IPS DF 6.9 (cell line): ENCODE data around the gene LRPPRC.

ENCODE experiments used
- DNase-seq: peaks from one replicate; pipeline ENCODE4 v3.0.0-alpha.2; 2013; ENCODE audit warnings: low read depth, low spot score
- H3K27ac ChIP-seq: one replicate; pipeline ENCODE4 v1.5.1; 2013; ENCODE audit warnings: low read length, control low read depth
- H3K27me3 ChIP-seq: 2 replicates; pipeline ENCODE4 v1.6.1; 2013; ENCODE audit warnings: mild to moderate bottlenecking, low read length; ENCODE audit not compliant: control insufficient read depth, insufficient read depth
- H3K36me3 ChIP-seq: 2 replicates; pipeline ENCODE4 v1.6.1; 2013; ENCODE audit warnings: low read length; ENCODE audit not compliant: control insufficient read depth, insufficient read depth
- H3K4me1 ChIP-seq: 2 replicates; pipeline ENCODE4 v1.6.1; 2013; ENCODE audit warnings: low read length; ENCODE audit not compliant: control insufficient read depth, insufficient read depth
- H3K4me3 ChIP-seq: 2 replicates; pipeline ENCODE4 v1.5.1; 2013; ENCODE audit warnings: mild to moderate bottlenecking, low read length
- H3K9me3 ChIP-seq: 2 replicates; pipeline ENCODE4 v1.6.1; 2013; ENCODE audit warnings: low read length, inconsistent platforms; ENCODE audit not compliant: control insufficient read depth, insufficient read depth
- WGBS: extraction: QIAGEN DNeasy Blood & Tissue Kit; methylation state at CpG from one replicate; pipeline ENCODE4 v1.1.7; 2013; ENCODE audit warnings: mixed read lengths, missing lambda C conversion rate; ENCODE audit not compliant: insufficient read length, insufficient coverage; 5-methylcytosine and 5-hydroxymethylcytosine counted together

Gene LRPPRC

DNA sequence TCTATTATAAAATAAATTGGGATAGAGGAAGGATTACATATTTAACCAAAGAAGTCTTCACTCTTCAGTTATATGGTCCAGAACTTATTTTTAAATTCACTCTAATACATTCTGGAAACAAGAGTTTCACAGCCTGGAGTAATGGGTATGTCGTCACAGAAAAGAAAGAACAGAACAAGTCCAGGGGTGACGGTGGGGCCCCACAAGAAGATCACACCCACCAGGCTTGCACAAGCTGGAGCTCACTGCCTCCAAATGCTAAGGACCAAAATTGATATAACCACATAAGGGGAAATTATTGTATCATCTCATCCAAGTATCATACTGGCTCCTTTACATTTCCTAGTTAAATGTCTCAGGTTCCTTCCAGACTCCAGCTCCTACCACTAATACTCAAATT is 11.3 kb downstream of the LRPPRC start:
- H3K9me3 ChIP-seq, result no peaks in the 10 kb centered on the region
- no peaks in the 10 kb centered on the region for H3K4me1 ChIP-seq
- no peak overlapping the region for H3K4me3 ChIP-seq
- H3K27me3 ChIP-seq, result no peaks in the 10 kb centered on the region
- no peak for DNase-seq
- H3K27ac ChIP-seq, result no peak overlapping the region
- WGBS, result no CpG with 5 or more reads among the region's 2 CpGs
- H3K36me3 ChIP-seq, result peaks cover 6% of the 10 kb centered on the region; the same call in 1 of the 2 replicates

DNA sequence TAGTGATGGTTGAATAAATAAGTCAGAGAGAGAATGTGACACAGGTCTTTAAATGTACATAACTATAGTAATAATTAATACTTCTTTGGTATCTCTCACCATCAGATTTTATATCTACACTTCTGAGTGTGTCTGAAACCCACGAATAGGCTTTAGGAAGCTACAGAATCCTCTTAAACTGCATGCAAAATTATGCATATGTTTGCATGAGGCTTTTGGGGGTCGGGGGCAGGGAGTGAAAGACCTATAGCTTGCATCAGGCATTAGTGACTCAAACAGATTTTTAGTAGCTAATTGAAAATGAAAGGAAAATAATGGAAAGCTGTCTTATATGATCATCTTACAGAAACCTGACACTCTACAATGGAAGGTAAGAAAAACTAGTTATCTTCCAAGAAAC is 14.9 kb downstream of the LRPPRC start:
- Histone ChIP-seq H3K4me3 (no peak overlapping the region), H3K27ac (no peak overlapping the region), H3K27me3 (no peaks in the 10 kb centered on the region), H3K4me1 (no peaks in the 10 kb centered on the region), H3K36me3 (peaks cover 6% of the 10 kb centered on the region; the same call in 1 of the 2 replicates), H3K9me3 (no peaks in the 10 kb centered on the region)
- WGBS, result no CpG with 5 or more reads among the region's 2 CpGs
- no peak for DNase-seq

DNA sequence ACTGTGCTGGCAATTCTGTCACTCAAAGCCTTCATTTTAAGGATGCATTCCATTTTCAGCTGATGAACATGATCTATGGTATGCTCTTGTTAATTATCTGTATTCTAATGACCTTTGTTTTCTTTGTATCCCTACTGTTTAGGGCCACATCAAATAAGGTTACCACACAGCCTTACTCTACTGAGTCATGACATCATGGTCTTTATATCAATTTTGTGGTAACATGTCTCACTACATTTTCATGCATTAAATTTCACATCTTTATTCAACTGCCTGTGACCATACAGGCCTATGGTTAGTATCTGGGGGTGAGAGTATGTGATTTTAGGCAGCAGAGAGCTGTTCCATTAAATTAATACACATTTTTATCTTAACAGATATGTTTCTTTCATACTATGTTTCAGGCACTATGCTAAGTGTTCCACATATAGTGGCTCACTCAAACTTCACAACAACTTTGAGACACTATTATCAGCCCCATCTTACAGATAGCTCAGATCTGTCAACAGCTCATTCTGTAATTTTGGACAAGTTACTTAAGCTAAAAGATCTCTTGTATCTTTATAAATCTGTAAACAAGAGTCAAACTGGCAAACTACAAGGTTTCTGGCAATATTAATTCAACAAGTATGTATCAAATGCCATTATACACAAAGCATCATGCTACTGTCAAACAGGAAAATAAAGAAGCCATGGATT is 18.0 kb downstream of the LRPPRC start:
- Histone ChIP-seq H3K4me3 (no peak overlapping the region), H3K4me1 (no peaks in the 10 kb centered on the region), H3K27me3 (no peaks in the 10 kb centered on the region), H3K27ac (no peak overlapping the region), H3K36me3 (peaks cover 6% of the 10 kb centered on the region; the same call in 1 of the 2 replicates), H3K9me3 (no peaks in the 10 kb centered on the region)
- no peak for DNase-seq

DNA sequence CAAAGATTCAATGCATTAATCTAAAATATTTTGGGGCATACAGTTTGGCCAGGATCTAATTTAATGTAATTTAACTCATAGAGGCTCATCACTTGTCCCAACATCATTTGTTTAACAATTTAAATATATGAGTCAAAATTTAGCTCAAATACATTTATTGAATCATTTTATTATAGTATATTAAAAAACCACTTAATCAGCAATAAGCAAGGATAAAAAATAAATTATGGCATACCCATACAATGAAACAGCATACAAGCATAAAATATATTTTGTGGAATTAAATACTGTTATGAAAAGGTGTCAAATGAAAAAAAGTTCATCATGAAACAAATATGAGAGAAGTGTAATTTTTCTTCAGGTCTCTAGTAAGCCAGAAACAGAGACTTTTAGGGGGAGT is 34.9 kb downstream of the LRPPRC start:
- no peaks in the 10 kb centered on the region for H3K4me1 ChIP-seq
- no peaks in the 10 kb centered on the region for H3K9me3 ChIP-seq
- peaks cover 22% of the 10 kb centered on the region; the same call in 1 of the 2 replicates for H3K36me3 ChIP-seq
- no peak overlapping the region for H3K4me3 ChIP-seq
- H3K27me3 ChIP-seq, result no peaks in the 10 kb centered on the region
- no peak for DNase-seq
- H3K27ac ChIP-seq, result no peak overlapping the region

DNA sequence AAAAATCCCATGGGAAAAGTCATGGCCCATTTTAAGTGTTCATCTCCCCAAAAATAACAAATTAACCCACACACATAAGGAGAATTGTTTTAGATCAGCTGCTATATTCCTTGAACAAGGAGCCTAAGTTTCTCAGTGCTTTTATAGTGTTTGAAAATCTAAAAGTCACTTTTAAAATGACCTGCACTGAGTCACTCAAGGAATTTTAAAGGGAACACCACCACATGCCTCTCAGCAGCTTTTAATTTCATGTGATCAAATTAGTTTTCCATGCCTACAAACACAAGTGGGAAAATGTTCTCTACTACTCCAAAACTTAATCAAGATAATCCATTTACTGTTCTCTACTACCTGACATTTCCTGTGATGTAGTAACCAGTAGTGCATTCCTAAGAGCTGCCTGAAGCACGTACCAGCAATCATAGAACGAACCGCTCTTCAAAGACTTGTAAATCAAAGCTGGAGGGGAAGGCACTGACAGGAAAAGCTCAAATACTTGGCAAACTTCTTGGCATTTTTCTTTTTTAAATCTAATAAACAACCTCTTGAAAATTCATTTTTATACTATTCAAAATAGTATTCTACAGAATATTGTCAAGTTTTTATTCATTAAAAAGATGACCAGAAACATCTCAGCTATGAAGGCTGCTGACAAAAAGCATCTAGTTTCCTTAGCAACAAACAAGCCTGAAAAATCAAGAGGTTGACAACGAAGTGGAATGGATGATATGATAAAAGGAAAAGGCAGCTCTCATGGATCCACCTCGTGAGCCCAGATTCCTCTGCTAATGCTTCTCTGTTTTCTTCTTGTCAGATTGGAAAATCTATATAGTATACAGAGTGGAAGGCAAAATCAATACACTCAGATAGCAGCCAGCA is 37.2 kb downstream of the LRPPRC start:
- Histone ChIP-seq H3K36me3 (peaks cover 21% of the 10 kb centered on the region; the same call in 1 of the 2 replicates), H3K4me1 (no peaks in the 10 kb centered on the region), H3K9me3 (no peaks in the 10 kb centered on the region), H3K4me3 (no peak overlapping the region), H3K27me3 (no peaks in the 10 kb centered on the region), H3K27ac (no peak overlapping the region)
- no peak for DNase-seq
- no CpG with 5 or more reads among the region's 5 CpGs for WGBS

DNA sequence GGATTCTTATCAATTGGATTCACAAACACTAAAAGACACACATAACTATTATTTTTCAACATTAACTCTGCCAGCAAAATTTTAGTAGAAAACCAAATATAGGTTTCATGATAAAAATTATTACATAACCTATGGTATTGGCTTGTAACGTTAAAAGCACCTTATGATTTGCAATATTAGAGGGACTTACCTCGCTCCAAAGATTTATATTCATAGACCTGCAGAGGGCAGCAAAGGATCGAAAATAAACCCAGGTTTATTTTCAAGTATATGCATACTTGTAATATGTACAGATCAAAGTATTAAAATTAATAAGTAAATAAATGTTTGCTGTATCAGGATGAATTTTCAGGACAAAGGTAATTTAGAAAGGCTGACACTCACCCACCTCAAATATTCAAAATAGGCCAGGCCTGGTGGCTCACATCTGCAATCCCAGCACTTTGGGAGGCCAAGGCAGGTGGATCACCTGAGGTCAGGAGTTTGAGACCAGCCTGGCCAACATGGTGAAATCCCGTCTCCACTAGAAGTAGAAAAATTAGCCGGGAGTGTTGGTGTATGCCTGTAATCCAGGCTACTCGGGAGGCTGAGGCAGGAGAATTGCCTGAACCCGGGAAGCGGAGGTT is 45.3 kb downstream of the LRPPRC start:
- no peak overlapping the region for H3K4me3 ChIP-seq
- no peaks in the 10 kb centered on the region for H3K4me1 ChIP-seq
- H3K9me3 ChIP-seq, result no peaks in the 10 kb centered on the region
- H3K27me3 ChIP-seq, result no peaks in the 10 kb centered on the region
- DNase-seq, result no peak
- WGBS, result no CpG with 5 or more reads among the region's 8 CpGs
- peaks cover 7% of the 10 kb centered on the region; the same call in 1 of the 2 replicates for H3K36me3 ChIP-seq
- H3K27ac ChIP-seq, result no peak overlapping the region

DNA sequence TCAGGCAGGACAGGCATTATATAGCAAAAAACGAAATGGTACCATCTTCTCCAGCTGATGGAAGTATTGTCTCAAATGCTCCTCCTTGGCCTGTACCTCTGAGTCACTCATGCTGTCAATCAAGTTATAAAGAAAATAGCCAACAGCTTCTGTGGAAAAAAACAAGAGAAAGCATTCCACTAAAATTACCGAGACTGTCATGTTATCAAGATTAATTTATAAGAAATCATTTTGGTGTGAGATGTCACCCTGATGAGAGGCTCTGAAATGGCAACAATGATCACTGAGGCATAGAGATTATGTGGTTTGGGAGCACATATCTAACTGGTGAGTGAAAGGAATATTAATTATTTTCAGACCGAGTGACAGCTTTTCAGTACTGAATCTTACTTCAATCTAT is 47.4 kb downstream of the LRPPRC start:
- Histone ChIP-seq H3K27ac (no peak overlapping the region), H3K36me3 (peaks cover 10% of the 10 kb centered on the region; the same call in 1 of the 2 replicates)
- WGBS, result no CpG with 5 or more reads among the region's 3 CpGs

DNA sequence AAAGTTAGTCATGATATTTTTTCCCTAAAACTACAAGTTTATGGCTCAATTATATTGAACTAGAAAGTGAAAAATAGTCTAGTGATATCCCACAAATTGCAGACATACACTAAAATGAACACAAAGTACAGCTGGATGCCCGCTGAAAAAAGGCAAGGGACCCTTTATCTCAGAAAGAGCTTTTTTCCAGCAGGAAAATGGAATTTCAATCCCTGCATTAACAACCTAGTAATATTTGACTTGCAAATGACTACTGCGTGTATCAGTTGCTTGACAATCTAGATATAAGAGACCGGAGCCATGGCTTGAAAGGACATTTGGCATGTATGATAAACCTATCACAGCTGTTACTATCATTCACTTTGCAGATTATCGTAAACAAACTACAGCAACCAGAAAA is 49.1 kb downstream of the LRPPRC start:
- no peak overlapping the region for H3K27ac ChIP-seq
- H3K9me3 ChIP-seq, result no peaks in the 10 kb centered on the region
- no peak overlapping the region for H3K4me3 ChIP-seq
- no peaks in the 10 kb centered on the region for H3K27me3 ChIP-seq
- H3K4me1 ChIP-seq, result peaks cover 4% of the 10 kb centered on the region; the same call in 1 of the 2 replicates
- peaks cover 8% of the 10 kb centered on the region; the same call in 1 of the 2 replicates for H3K36me3 ChIP-seq
- no CpG with 5 or more reads among the region's 4 CpGs for WGBS
- DNase-seq, result no peak

More for the DNA sequence above, 47.4 kb downstream of the LRPPRC start:
- H3K4me3 ChIP-seq, result no peak overlapping the region
- no peaks in the 10 kb centered on the region for H3K27me3 ChIP-seq
- no peak for DNase-seq
- no peaks in the 10 kb centered on the region for H3K9me3 ChIP-seq
- peaks cover 4% of the 10 kb centered on the region; the same call in 1 of the 2 replicates for H3K4me1 ChIP-seq

DNA sequence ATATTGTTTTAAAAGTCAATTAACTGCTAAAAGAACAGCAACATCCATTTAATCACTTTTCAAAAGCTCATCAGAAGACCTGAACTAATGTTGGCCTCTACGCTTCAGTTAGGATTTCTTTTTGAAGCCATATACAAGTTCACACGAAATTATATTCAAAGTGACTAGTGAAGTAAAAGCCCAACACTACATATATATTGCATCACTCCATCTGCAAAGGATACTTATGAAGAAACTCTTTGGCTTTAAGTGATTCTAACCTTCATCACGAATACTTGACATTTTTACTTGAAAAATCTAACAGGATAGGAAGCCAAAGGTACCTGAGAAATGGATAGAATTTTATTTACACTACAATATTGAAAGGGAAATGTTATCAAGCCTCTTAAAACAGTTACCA is 50.4 kb downstream of the LRPPRC start:
- no peak for DNase-seq
- Histone ChIP-seq H3K27ac (no peak overlapping the region), H3K9me3 (no peaks in the 10 kb centered on the region), H3K4me1 (peaks cover 4% of the 10 kb centered on the region; the same call in 1 of the 2 replicates), H3K36me3 (peaks cover 4% of the 10 kb centered on the region; the same call in 1 of the 2 replicates), H3K4me3 (no peak overlapping the region), H3K27me3 (no peaks in the 10 kb centered on the region)
- WGBS, result no CpG with 5 or more reads among the region's 3 CpGs

DNA sequence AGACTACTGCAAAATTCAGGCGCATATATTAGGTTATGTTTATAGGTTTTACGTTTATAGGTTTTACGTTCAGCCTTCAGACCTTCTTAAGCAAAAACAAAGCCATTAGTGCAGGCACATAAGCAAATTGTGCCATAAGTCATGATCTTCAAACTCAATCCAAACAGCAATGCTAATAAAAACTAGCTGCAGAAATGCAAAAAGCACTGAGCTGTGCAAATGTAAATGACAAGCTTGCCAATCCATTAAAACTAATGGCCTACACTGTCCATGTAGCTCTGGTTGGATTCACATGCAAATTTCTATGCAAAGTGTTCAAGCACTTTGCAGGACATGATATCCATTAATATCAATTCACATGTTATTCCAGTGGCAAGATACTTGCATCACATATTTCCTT is 50.9 kb downstream of the LRPPRC start:
- peaks cover 4% of the 10 kb centered on the region; the same call in 1 of the 2 replicates for H3K4me1 ChIP-seq
- no peaks in the 10 kb centered on the region for H3K9me3 ChIP-seq
- peaks cover 4% of the 10 kb centered on the region; the same call in 1 of the 2 replicates for H3K36me3 ChIP-seq
- no peak overlapping the region for H3K27ac ChIP-seq
- no peaks in the 10 kb centered on the region for H3K27me3 ChIP-seq
- no peak overlapping the region for H3K4me3 ChIP-seq
- WGBS, result 100% methylated on average over 2 of the region's 3 CpGs
- no peak for DNase-seq
